HG03095 (cell line): ENCODE measurements around the gene KIF21B.

Experiments used
- ATAC-seq: cut with Tn5 transposase; IDR thresholded peaks from one replicate; pipeline ENCODE4 v1.9.1; 2021; ENCODE audit warnings: moderate library complexity; ENCODE audit not compliant: unreplicated experiment

Gene KIF21B

GRCh38 chr1:201044119-201044518 is 20.6 kb upstream of the KIF21B start:
- no peak for ATAC-seq

GRCh38 chr1:201042779-201043461 is 19.4 kb upstream of the KIF21B start:
- ATAC-seq, result peak; percentile 72

DNA sequence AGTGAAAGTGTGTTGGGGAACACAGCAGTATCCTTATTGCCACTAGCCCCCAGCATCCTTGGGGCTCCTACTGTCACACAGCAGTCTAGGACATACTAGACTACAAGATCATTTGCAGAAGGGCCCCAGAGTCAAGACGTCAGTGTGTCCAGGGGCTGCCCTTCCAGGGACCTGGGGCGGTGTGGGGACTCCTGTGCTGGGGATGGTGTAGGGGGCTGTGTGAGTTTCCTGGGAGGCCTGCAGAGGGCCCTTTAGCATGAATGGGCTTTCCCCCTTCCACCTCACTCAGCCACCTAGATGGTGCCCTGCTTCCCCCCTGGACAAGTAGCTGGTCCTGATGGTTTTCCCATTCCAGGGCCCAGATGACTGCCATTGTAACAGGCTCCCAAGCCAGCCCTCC is 17.5 kb upstream of the KIF21B start:
- ATAC-seq, result no peak

DNA sequence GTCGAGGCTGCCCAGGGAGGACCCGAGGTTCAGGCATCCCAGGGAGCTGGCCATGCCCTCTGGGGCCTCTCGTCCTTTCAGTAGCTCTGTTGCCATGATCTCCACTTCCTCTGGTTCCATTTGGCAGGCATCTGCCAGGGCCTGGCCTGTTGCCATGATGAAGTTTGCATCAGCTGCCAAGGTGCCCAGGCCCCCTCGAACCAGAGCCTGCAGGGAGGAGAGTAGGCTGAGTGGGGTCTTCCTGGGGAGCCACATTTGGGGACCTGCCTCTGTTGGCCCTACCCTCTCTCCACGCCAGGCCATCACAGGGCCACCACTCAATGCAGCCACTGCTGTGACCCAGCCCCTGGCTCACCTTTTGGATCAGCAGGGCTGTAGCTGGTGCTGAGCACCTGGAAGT is 16.4 kb upstream of the KIF21B start:
- ATAC-seq, result no peak

DNA sequence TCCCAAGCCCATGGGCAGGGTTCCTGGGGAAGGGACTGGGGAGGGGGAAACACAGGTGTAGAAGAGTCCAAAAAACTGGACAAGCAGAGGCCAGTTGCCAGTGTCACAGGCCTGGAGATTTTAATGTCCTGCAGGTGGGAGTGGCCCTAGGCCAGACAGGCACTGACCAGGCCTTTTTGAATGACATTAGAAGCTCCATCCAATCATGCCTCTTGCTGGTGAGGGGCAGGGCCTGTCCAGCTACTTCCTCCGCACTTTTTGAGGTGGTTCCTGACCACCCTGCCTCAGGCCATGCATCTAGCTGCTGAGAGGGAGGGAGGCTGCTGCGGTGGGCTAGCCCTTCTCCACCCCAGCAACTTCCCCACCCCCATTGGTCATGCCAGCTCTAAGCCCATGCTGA is 15.9 kb upstream of the KIF21B start:
- no peak for ATAC-seq

- ATAC-seq, result no peak
Measured at GRCh38 chr1:201038186-201038876, 14.8 kb upstream of the KIF21B start.

DNA sequence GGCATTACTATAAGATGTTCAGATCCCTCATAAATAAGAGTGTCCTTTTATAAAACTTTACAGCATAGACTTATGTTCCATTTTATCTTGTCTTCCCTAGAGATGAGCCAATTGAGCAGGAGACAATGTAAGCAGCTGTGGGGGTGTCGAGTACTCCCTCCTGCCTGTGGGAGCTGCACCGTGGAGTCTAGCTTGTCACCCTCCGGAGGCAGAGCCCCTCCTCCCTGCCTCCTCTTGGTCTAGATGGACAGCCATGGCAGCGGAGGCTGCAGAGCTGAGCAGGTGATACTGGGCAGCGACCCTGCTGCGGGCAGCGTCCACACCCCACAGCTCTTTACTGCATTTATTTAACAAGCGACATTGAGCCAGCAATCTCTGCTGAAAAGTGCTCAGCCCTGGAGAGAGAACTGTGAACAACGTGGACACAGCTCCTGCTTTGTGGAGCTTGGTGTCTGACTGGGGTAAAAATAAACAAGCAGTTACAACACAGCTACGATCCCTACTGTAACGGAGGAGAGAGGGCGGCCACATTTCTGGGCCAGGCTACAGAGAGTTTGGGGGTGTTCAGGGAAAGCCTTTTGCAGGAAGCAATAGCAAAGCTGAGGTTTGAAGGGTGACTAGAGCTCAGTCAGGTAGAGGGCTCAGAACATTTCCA is 12.8 kb upstream of the KIF21B start:
- no peak for ATAC-seq

GRCh38 chr1:201034671-201035070 is 11.2 kb upstream of the KIF21B start:
- ATAC-seq, result no peak

DNA sequence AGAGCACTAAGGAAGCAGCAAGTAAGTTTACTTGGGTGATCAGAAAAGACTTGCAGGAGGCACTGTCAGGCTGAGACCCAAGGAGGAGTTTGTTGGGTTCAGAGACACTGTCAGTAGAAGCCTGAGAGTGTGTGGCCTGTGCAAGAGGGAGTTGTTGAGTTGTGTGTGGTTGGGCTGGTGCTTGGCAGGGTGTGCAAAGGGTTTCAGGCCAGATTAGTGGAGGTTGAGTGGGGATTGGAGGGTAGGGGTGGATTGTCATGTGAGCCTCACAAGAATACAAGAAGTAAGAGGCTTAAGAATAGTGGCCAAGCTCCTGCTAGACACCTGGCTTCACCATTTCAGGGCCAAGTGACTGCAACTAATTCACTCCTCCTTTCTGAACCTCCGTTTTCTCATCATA is 8.9 kb upstream of the KIF21B start:
- no peak for ATAC-seq

DNA sequence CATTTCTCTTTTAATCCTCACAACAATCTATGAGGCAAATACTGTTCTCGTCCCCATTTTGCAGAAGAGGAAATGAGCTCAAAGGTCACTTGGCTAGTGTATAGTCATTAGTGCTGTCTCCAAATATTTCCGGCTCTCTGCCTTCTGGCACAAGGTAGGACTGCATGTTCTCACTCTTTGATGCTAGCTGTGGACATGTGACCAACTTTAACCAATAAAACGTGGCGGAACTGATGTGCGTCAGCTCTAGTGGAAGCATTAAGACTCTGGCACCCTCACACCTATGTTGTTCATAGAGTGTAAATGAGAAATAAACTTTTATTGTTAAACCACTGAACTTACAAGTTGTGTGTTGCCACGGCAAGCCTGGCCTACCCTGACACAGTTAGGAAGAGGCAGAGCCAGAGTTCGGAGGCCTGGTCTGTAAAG is 5.0 kb upstream of the KIF21B start:
- no peak for ATAC-seq

DNA sequence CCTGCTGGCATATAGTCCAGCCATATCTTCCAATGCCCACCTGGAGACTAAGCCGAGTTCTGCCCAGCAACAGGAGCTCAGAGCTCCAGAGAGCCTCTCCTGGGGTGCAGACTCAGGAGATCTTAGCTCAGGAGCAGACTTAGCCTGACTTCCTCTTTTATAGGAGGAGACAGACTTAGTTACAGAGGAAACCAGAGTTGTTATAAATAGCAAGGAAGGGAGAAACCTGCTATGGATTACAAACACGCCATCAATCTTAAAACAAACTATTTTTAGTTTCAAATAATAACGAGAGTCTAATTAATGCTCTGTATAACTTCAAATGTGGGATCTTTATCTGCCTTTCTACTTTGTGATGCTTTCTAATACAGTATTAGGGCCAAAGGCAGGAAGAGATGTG is 3.3 kb upstream of the KIF21B start:
- ATAC-seq, result no peak

- no peak for ATAC-seq
Measured at GRCh38 chr1:201026234-201026633, 2.7 kb upstream of the KIF21B start.

DNA sequence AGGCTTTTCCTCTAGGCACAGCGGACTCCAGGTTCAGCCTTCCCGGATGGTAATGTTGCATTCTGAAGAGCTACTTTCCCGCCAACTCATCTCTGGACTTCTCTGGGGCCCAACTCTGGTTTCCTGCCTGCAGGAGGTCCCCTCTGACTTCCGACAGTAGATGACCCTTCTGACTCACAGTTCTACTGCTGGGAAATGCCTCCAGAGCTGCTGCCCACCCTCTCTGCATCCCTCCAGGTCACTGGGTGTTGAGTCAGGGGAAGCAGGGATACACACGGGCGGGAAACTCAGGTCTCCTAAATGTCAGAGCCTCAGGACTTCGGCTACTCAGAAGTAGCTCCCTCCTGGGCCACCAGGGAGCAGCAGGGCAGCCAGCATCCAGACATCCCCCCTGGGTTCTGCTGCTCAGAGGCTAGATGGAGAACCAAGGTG is 2.1 kb upstream of the KIF21B start:
- no peak for ATAC-seq

- no peak for ATAC-seq
Measured at GRCh38 chr1:201024625-201024998, 1.1 kb upstream of the KIF21B start.

GRCh38 chr1:201023920-201024624 is 558 bp upstream of the KIF21B start:
- ATAC-seq, result no peak

DNA sequence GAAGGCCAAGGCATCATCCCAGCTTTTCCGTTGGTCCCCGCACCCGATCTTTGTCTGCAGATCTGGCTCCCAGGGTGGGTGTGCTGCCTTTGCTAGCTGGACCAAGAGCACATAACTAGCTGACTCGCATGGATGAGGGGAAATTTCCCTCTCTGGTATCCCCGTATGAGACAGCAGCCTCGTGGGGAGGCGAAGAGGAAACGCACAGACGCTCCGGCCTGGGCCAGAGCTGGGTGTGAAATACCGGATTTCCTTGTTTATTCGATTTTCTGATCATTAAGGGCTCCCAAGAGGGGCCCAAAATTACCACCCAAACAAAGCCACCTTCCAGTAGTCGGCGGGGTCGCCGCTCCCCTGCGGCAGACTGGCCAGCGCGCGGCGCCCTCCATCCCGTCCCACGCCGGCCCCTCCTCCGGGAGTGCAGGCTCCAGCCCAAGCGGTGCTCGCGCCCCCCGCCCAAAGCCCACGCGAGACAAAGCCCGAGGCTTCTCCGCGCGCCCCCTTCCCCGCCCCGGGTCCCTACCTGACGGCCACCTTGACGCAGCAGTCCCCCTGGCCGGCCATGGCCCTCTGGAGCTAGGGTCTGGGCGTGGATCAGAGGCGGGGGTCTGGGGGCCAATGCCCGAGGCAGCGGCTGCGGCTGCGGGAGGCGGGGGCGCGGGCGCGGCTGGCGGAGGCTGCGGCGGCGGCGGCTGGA is 546 bp downstream of the KIF21B start:
- ATAC-seq, result no peak

- ATAC-seq, result no peak
Measured at GRCh38 chr1:201022493-201022819, 1.1 kb downstream of the KIF21B start.

- no peak for ATAC-seq
Measured at GRCh38 chr1:201021630-201022492, 1.7 kb downstream of the KIF21B start.

- ATAC-seq, result no peak
Measured at GRCh38 chr1:201020721-201021629, 2.5 kb downstream of the KIF21B start.
